ENCODE results near the gene SMIM32.

The SMIM32 gene

DNA sequence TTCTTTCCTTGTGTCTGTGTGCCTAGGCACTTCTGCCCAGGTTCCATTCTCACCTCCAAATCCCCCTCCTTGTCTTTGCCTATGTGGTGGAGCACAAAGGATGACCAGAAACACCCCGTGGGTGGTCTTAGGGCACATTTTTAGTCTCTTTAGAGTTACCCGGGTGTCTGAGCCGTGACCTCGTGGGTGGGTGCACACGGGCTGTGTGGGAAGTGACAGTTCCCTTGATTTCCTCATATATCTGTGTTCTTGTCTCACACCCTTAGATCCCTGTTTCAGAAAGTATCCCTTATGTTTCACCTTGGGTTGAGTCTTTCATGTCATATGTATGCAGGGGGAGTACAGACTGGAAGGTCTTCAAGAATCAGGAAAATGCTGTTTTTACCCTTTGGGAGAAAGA lies 13.4 kb upstream of the SMIM32 start:
- no peak for DNase-seq

DNA sequence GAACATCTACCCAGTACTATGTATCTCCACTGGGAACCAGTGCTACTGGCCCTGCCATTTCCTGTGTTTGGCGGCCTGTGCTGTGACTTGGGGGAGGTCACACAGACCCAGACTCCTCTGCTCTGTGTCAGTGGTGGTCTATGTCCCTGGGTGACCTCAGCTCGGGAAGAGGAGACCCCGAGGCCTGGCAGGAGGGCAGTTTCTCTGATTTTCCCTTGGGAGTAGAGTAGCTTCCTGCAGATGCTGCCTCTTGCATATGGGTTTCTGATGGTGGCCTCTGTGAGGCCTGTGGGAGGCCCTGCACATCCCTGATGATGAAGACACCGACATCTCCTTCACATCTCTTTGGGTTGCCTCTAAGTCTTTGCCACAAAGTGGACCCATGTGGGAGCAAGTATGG lies 13.0 kb upstream of the SMIM32 start:
- DNase-seq = no peak

DNA sequence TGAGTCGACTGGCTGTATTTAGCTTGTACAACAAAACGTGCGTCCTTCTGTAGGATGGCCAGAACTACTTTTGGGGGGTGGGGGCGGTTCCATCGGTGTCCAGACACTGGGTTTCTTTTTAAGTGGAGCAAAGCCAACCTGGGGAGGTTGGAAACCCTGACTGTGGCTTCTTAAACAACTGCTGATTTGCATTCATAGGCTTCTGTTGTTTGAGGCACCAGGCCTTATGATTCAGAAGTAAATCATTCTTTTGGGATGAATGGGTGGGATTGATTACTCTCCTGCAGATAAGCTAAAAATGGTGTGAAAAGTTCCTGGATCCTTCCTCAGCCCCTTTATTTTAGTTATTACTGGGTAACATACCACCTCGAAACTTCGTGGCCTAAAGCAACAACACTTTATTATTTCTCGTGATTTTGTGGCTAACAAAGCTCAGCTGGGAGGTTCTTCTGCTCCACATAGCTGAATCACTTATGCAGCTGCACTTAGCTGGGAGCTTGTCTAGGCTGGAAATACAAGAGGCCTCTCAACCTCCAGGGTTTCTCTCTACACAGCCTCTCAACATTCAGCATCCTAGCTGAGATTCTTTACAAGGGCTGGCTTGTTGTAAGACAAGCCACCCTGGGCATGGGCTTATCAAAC lies 12.2 kb upstream of the SMIM32 start:
- no peak for DNase-seq

DNA sequence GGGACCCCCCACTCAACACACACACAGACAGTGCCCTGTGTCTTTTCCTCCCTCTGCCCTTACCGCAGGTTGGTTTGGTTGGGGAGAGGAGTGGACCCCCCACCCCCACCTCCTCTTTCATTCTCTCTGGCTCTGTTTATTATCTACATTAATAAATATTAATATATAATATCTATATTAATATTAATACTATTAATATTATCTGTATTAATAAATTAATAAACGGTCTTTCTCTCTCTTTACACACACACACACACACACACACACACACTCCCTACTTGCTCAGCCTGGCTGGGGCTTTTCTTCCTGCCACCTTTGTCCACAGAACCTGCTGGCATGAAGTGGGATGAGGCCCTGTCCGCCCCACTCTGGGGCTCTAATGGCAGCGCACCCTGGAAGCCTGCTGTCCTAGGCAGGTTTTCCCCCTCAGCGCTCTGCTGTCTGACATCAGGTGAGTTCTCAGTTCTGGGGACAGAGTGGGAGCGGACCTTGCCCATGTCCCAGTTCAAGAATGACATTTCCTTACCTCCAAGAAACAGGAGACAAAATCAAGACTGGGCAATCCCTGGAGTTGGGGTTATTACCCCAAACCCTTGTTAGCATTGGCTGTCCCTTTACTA lies 10.5 kb upstream of the SMIM32 start:
- DNase-seq = no peak

DNA sequence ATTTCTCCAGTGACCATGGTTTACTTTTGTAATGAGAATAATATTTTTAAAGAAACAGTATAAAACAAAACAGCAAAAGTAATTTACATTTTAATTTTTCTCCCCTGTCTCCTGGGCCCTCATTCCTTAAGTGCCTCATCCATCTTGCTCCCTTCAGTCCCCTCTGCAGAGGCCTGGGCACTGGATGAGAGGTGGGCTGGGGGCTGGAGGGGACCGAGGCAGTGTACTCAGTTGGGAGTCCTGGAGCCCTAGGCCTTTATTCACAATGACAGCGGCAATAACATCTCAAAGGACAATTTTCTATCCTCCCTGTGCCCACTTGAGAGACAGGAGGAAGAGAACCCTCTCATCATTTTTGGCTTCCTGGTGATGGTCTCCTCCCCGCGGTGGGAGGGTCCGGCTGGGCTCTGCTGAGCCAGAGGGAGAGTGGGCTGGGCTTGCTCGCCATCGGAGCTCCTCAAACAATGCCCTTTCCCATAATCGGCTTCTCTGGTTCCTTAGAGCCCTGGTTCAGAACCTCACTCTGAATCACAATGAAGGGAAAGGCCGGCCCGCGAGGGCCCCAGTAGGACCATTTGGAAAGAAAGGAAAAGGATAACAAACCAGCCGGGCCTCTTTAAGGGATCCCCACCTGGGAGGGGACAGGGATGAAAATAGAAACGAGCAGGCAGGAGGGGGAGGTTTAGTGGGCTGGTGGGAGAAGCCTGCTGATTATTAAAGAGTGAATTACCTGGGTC lies 9.7 kb upstream of the SMIM32 start:
- DNase-seq = no peak

DNA sequence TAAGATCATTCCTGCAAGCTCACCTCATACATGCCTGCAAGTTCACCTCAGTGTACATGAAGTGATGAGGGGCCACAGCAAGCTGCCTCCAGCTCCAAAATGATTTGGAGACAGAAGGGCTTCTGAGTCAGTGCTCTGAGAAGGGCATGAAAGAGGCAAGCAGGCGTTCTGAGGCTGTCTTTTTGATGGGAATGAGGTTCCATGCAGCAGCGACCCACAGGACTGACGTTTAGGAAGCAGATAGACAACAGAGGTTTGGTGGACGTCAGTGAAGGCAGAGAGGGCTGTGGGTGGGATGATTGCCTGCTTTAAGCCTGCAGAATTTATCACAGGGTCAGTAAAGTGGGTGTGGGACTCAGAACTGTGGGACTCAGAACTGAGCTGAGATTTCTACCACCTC lies 8.9 kb upstream of the SMIM32 start:
- DNase-seq = no peak

DNA sequence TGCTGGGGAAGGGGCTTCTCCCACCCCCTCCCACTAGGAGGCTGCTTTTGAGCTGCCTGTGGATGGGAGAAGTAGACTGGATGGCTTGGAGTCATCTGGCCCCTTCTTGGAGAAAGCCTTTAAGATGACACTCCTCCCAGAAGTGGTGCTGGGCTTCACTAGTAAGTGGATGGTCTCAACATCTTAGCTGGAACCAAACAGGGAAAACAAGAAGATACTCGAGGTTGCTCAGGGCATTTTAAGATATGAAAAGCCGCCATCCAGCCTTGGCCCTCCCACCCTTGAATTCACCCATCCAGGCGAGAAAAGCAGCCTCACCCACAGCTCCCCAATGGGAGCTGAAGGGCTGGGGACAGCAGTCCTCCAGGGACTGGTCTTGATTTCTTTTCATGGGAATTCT lies 7.8 kb upstream of the SMIM32 start:
- no peak for DNase-seq

DNA sequence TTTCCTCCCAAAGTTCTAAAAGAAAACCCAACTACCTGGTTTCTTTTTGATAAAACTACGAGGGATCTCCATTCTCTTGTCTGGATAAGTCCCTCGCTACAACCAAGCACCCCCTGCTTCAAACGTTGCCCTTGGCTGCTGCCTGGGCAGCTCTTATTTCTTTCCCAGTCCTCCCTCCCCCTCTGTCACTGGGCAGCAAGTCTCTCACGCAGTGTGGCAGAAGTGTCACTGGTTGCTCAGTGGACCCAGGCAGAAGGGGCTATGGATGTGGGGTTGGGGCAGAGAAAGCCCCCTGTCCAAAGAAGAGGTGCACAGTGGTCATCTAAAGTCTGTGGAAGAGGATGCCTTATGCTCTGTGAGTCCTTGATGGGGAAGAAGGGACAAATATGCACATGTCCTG lies 7.2 kb upstream of the SMIM32 start:
- DNase-seq = no peak

DNA sequence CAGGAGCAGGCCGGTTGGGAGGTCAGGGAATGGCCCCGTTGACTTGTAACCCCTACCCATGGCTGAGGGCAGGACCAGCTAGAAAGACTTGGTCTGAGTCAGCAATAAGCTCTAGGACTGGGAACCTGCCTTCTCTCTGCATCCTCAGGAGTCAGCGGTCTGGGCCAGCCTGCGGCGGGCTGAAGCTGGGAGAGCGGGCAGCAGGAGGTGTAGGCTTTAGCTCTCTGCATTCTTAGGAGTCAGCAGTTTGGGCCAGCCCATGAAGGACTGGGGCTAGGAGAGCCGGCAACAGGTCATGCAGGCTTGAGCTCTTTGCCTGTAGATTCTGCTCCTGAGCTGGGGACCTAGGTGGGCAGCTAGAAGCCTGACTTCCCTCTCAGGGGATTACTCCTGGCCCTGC lies 6.4 kb upstream of the SMIM32 start:
- DNase-seq = no peak

DNA sequence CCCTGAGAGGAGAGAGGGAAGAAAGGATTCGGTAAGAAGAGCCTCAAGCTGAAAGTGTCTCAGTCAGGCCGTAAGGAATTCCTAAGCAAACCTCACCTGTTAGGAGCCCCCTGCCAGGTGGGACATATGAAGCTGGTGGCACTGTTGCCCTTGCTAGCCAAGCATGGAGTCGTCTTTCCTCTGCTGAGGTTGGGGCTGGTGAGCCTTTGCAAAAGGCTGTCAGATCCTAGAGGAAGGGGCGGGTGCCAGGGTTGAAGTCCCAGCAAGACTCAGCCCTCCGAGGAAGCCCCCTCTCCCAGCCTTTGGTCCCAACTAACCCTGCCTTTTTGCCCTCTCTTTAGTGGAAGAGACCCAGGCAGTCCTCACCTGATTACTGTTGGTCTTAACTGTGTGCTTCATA lies 5.5 kb upstream of the SMIM32 start:
- no peak for DNase-seq

DNA sequence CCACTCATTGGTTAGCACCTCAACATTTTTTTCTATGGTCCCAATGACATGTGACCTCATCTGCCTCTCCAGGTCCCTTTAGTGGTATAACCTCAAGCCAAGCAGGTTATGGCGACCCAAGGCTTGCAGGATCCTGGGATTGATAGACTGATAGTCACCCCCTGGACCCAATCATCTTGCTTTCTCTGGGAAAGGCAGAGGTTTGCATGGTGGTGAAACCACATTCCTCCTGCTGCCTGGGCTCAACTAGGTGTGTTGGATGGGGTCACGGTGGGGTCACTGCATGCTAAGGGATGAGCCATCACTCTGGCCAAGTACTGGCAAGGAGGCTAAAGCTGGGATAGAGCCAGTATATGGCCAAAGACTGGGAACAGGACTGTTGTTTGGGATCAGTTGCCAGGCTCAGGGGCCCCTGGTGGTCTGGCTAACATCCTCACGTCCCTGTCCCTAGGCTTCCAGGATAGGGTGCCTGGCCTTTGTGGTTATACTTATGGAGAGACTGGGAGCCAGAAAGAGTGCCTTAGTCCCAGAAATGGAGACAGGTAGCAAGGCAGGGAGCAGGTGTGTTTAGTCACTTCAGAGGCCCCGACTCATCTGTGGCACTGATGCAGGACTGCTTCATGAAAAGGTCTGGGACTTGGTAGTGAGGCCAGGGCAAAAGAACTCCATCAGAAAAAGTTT lies 4.6 kb upstream of the SMIM32 start:
- DNase-seq = no peak

DNA sequence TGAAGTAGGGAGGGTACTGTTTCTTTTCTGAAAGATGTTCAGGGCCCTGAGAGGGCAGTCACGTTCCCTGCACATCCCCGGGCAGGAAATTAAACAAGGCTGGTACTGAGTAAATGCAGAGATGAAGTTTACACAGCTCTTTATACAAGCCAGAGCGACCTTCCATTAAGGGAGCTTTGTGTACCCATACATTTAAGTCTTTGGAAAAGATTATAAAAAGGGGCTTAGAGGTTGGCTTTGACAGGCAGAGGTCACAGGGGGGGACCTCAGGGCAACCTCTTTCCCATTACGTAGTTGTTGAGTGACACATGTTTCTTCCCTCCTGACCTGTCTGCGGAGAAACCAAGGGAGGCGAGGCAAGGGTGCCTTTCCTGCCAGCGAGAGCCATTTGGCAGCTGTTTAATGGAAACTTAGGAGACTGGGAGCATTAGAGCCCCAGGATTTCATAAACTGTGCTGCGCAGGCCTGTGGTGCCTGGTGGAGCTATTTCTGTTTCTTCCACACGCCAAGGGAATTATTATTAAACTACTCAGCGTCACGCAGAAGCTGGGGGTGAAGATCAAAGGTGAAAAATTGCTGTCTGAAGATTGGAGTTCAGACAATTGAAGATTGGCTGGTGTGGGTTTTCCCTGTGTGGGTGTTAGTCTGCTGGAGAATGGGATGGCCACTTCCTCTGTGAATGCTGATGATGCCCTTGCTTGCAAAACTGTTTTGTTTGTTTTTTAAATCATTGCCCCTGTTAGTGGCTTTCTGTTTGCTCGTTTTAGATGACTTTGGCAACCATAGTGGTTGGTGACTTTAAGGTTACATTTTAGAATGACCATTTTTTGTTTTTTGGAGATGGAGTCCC lies 3.2 kb upstream of the SMIM32 start:
- DNase-seq = no peak

DNA sequence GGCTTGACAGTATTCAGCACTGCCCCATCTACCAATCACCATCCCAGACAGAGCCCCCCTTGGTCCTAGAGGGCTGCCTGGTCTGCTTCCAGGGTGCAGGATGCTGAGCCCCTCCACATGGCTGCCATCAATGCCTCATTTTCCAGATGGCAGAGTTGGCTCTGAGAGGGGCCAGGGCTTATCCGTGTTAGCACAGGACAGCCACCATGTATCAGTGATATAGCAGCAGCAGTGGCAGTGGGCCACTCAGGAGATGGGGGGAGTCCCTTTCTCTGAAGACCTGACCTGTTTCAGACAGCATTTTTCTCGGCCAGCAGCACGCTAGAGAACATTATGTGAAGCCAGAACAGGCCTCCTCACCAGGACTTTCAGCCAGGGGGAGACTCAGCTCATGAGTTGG lies 1.6 kb upstream of the SMIM32 start:
- no peak for DNase-seq

DNA sequence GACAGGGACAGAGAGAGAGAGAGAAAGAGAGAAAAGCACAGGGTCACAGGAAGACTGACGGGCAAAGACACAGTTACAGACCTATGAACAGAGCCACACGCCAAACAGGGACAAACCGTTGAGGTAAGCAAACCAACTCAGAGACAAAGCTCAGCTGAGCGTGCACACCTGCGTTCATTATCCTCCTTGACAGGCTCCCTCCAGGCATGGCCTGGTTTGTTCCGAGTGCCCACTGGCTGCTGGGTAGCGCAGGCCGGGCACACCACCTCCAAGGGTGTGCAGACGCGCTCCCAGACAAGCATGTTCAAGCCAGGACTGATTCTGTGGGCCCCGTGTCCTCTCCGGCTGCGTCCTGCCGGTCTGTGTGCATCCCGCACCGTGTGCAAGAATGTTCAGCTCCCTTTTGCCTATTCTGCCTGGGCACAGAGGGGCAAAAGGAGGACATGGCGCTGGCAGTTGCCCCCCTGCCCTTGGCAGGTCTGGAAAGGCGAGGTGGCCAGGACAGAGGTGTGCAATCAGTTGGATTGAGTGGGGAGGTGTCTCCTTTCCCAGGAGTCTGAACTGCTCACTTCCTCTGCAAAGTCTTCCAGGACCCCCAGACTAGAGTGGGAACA lies 467 bp upstream of the SMIM32 start:
- DNase-seq = no peak

DNA sequence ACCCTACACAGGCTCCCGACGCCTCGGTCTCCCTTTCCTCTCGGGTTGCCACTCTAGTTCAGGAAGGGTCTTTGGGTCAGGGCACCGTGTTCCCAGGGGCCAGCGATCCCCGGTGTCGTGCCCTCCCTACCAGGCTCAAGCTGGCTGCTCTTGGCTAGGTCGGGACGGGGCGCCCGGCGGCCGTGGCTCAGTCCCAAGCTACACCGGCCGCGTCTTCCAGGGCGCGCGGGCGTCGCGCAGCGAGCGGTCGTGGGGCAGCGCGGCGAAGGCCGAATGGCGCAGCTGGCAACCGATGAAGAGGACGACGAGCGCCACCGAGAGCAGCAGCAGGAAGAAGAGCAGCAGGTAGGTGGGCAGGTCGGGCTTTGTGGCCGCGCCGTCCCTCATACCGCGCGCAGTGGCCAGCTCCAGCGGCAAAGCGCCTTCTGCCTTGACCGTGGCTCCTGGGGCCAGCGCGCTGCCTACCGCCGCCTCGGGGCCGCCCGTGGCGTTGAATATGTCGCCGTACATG lies 892 bp downstream of the SMIM32 start:
- DNase-seq = no peak

DNA sequence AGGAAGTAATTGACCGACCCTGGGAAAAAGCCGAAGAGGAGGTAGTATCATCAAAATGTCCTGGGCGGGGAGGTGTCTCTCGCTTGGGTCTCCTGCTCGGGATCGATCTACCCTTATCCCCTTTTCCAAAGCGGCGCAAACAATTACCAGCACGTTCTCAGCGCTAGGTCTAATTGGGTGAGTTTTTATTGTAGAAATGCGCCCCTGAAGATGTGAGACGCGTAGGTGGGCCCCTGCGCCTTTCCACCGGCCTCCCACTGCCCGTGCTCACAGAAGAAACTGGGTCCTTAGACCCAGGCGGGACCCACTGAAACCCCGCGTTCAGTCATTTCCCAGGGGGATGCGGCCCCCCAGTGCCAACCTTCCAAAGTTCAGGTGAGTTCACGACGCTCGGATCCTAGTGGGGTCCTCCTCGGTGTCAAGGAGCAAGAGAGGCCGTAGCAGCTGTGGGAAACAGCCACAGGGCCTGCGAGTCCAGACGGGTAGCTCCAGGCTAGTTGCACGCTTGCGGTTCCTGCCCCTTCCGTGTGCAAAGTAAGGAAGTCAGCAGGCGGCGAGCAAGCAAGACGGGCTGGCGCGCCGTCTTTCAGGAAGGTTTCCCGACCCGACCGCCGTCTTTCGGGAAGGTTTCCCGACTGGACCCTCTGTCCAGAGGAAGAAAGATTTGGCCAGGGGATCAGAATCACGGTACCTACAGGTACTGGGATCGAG lies 1.5 kb downstream of the SMIM32 start:
- no peak for DNase-seq

DNA sequence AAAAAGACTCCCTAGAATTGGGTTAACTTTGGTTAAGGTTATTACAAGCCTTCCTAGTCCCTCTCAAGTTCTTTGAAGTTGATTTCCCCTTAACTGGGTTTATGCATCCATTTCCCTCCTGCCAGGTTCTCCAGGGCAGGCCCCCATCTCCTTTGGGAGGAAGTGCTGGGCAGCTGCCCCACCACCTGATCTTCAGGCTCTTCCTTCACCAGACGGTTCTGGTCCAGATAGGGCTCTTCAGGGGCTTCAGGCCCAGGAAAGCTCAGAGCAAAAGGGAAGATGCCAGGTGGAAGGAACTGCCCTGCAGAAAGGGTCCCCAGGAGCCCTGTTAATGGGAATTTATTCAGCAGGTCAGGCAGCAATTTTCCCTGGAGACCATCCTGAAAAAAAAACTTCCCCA lies 2.1 kb downstream of the SMIM32 start:
- DNase-seq = no peak

DNA sequence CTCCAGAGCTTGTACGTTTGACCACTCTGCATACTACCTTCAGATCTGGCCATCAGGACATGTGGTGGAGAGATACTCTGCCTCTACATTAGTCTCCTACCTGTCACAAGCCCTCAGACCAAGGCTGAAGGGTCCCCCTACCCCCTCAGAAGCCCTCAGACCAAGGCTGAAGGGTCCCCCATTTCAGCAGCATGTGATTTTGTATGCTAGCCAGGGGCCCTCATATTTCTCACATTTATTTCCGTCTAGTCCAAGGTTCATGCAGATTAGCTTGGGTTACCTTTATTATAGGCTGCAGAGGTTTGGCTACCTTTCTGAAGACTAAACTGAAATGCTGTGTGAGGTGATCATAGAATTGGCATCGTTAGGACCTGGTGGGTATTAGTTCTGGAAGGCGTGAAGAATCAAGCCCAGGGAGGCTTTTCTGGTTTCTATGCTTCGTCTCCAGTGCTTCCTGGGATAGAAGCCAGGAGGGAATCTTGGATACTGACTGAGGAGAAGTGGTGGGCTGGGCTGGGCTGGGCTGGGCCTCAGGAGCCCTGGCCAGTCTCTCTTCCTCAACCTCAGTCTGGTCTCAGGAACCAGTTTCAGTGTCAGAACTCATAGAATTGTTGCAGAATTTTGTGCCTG lies 2.8 kb downstream of the SMIM32 start:
- no peak for DNase-seq

DNA sequence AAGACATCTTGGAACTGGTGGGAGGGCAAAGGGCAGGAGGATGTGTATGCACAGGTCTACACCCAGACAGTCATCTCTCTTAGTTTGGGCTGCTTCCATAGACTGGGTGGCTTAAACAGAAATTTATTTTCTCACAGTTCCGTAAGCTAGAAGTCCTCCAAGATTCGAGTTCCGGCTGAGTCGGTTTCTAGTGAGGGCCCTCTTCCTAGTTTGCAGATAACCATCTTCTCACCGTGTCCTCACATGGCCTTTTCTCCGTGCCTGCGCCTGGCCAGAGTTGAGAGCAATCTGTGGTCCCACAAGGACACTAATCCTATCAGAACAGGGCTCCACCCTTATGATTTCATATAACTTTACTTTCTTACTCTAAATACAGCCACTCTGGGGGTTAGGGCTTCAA lies 4.1 kb downstream of the SMIM32 start:
- no peak for DNase-seq

DNA sequence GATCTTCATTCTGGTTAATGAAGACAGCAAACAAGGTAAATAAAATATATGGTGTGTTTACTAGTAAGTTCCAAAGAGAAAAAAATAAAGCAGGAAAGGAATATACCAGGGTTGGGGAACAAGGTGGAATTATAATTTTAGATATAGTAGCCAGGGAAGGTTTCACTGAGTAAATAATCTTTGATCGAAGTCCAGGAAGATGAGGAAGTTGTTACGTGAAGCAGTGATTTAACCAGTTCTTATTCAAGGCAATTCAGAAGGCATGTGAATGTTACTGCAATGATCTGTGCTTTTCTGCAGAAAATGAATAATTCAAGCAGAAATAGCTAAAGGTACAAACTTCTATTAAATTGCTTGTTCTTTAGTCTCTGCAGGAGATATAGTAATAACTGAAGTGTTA lies 6.2 kb downstream of the SMIM32 start:
- DNase-seq = no peak

DNA sequence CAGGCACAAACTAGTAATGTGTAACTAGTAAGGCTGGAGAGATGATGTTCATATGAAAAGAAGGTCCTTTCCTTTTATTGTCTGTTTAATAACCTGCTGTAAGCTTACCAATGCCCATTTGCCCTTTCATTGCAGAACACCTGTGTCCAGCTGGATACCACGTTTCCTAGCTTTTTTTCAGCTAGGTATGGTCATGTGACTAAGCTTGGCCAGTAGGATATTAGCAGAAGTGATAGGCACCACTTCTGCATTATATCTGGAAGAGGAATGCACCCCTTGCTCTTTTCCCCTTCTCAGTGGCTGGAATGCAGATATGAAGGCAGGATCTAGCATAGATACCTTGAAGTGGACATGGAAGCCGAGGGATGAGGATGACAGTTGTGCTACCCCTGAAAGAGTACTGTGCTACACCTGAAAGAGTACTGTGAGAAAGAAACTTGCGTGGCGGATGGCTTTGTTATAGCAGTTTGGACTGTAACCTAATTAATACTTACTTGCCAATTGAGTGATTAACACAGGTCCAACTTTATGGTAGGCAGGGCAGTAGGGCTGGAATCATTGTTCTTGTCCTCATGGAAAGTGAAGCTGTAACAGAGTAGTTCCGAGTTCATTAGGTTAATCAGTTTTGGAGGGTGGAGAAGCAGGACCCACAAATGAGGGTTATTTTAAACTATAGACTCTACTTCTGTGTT lies 6.8 kb downstream of the SMIM32 start:
- no peak for DNase-seq
